ENCODE results near the gene OR10A6.

DNA sequence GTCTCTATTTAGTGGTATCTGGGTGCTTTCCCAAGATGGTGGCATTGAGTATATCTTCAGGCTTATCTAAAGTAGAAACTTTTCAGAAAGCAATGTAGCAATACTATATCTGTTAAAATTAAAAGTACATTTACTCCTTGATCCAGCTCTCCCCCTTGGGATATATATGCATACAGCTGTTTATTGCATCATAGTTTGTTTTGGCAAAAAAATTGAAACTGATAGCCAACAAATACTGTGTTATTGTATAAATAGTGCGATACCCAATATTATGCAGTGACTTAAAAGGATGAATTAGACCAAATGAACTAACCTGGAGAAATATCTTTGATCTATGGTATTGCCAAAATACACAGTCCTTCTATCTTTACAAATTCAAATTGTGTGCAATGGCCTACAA lies 18.9 kb upstream of the OR10A6 start:
- no peak for TF ChIP-seq EZH2 (IDR thresholded peaks at IDR 0.05; ENCODE audit: insufficient read depth, low read length)
- TF ChIP-seq, protein P1, sequence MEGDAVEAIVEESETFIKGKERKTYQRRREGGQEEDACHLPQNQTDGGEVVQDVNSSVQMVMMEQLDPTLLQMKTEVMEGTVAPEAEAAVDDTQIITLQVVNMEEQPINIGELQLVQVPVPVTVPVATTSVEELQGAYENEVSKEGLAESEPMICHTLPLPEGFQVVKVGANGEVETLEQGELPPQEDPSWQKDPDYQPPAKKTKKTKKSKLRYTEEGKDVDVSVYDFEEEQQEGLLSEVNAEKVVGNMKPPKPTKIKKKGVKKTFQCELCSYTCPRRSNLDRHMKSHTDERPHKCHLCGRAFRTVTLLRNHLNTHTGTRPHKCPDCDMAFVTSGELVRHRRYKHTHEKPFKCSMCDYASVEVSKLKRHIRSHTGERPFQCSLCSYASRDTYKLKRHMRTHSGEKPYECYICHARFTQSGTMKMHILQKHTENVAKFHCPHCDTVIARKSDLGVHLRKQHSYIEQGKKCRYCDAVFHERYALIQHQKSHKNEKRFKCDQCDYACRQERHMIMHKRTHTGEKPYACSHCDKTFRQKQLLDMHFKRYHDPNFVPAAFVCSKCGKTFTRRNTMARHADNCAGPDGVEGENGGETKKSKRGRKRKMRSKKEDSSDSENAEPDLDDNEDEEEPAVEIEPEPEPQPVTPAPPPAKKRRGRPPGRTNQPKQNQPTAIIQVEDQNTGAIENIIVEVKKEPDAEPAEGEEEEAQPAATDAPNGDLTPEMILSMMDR (IDR thresholded peaks at IDR 0.05; ENCODE audit: insufficient read depth, low read depth, low read length) = no peak

Measured in astrocyte (in vitro differentiated cells and primary cell).